Panc1 (cell line): Measurements from ENCODE around the gene METTL21C. TPM values are rescaled to one million over a fixed set of nuclear protein-coding genes. Genes with fewer than 3 reads are reported as not detected.

Source experiments
- ATAC-seq: fragments of 200-7000 bp; cut with Tn5 transposase; 2 replicates; pipeline ENCODE4 v1.9.1; 2020; ENCODE audit warnings: mild to moderate bottlenecking, moderate library complexity
- BruUV-seq: library from RNA; stranded (reverse); fragments of 400-500 nt; replicated peaks from 2 replicates; lab custom pipeline; 2021; lab: Mats Ljungman, UMichigan
- CTCF ChIA-PET: fragments of 300-600 bp; sonication (Branson Sonifier 250); formaldehyde crosslinking; loops from one replicate; lab custom pipeline; 2022; ENCODE audit warnings: antibody characterized with exemption; lab: Charles Lee
- POLR2A ChIA-PET: fragments of 300-600 bp; sonication (Branson Sonifier 250); formaldehyde crosslinking; loops from one replicate; lab custom pipeline; 2022; ENCODE audit warnings: antibody characterized with exemption; lab: Charles Lee
- DNase-seq: peaks from one replicate; pipeline ENCODE4 v3.0.0-alpha.2; 2010; ENCODE audit warnings: low read depth, low spot score
- H3K27ac ChIP-seq: 2 replicates; pipeline ENCODE4 v1.5.1; 2011; ENCODE audit warnings: mild to moderate bottlenecking, low read length, inconsistent platforms
- H3K27me3 ChIP-seq: fragments of 200-500 bp; sonication (Bioruptor generic); 2 replicates; pipeline ENCODE4 v1.6.0; 2014; ENCODE audit warnings: low read length, inconsistent platforms; ENCODE audit not compliant: control insufficient read depth, insufficient read depth
- H3K36me3 ChIP-seq: fragments of 200-500 bp; sonication (Bioruptor generic); 2 replicates; pipeline ENCODE4 v1.5.1; 2014; ENCODE audit warnings: inconsistent platforms, mild to moderate bottlenecking, low read length, moderate library complexity; ENCODE audit not compliant: control insufficient read depth, insufficient read depth
- H3K4me1 ChIP-seq: 2 replicates; pipeline ENCODE4 v1.5.1; 2011; ENCODE audit warnings: inconsistent platforms, mild to moderate bottlenecking, low read length, moderate library complexity; ENCODE audit not compliant: control insufficient read depth, insufficient read depth
- H3K4me3 ChIP-seq, 2 experiments: 2 replicates each; pipeline ENCODE4 v1.5.1; 2011 to 2012; ENCODE audit warnings: low read depth in 2 of 2, low read length in 2 of 2, mild to moderate bottlenecking in 2 of 2, inconsistent platforms in 1 of 2, moderate library complexity in 1 of 2
- H3K9me3 ChIP-seq: fragments of 200-500 bp; sonication (Bioruptor generic); 2 replicates; pipeline ENCODE4 v1.5.1; 2014; ENCODE audit warnings: low read depth, mild to moderate bottlenecking, inconsistent platforms, low read length, moderate library complexity; ENCODE audit not compliant: control insufficient read depth, insufficient read depth
- POLR2AphosphoS5 ChIP-seq: IDR thresholded peaks from 2 replicates; pipeline ENCODE4 v1.6.1; 2012; ENCODE audit warnings: mild to moderate bottlenecking, low read depth, low read length, moderate library complexity
- SIN3A ChIP-seq: IDR thresholded peaks from 2 replicates; pipeline ENCODE4 v1.6.1; 2012; ENCODE audit warnings: low read depth, mild to moderate bottlenecking, low read length, moderate library complexity, borderline replicate concordance; ENCODE audit not compliant: insufficient read depth
- TCF7L2 ChIP-seq: IDR thresholded peaks from 2 replicates; pipeline ENCODE4 v1.6.1; 2011; ENCODE audit warnings: mild to moderate bottlenecking, low read depth, low read length, inconsistent platforms
- in situ Hi-C: cut with HindIII; loops from 2 replicates; pipeline ENCODE4 v1.10.0; 2016; ENCODE audit warnings: low sequenced_read_pairs, low pct_unique_long_range_greater_than_20kb
- intact Hi-C: fragments of 100-400 bp; cut with micrococcal nuclease; formaldehyde crosslinking; loops from one replicate; pipeline ENCODE4 v1.10.0; 2022; ENCODE audit not compliant: unreplicated experiment
- total RNA-seq: library from RNA; stranded (reverse); gene quantifications from one replicate; pipeline ENCODE4 v1.2.1, GENCODE V29; 2021; ENCODE audit not compliant: unreplicated experiment
- TF ChIP-seq, protein P1 (sequence below): fragments of 450-650 bp; IDR thresholded peaks from 2 replicates; pipeline ENCODE4 v1.5.1; 2017; ENCODE audit warnings: mild to moderate bottlenecking
- TF ChIP-seq, protein P2 (sequence below), 2 experiments: IDR thresholded peaks; 2 replicates each; pipeline ENCODE4 v1.6.1; 2011 to 2012; ENCODE audit warnings: low read depth in 2 of 2, control low read depth in 1 of 2, low read length in 1 of 2, mild to moderate bottlenecking in 1 of 2, moderate library complexity in 1 of 2; ENCODE audit not compliant: insufficient read depth in 1 of 2

The METTL21C gene
- total RNA-seq, 1 experiment from 2014 or later: not detected

DNA sequence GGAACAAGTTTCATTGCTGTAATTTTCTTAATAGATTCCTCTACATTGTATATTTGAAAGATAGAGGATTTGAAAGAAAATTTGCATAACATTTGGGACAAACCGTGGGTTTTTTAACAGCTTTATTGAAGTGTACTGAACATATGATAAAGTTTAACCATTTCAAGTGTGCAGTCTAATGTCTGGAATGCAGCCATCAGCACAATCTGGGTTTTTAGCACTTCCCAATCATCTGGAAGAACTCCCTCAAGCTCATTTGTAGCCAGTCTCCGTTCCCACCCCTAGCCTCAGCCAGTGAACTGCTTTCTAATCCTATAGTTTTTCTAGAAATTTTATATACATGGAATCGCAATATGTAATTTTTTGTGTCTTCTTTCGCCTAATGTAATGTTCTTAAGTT lies 12.6 kb downstream of the METTL21C start:
- ATAC-seq: no peak
- Histone ChIP-seq H3K27ac (no peak overlapping the region), H3K27me3 (no peaks in the 10 kb centered on the region), H3K36me3 (no peaks in the 10 kb centered on the region; the same call in 1 of the 2 replicates), H3K4me3 (no peak overlapping the region), H3K9me3 (no peaks in the 10 kb centered on the region), H3K4me1 (no peaks in the 10 kb centered on the region)
- CTCF ChIA-PET: no interaction called here
- no peak for DNase-seq
- in situ Hi-C loops: no loop called here
- intact Hi-C loops: no loop called here
- TF ChIP-seq, protein P1, sequence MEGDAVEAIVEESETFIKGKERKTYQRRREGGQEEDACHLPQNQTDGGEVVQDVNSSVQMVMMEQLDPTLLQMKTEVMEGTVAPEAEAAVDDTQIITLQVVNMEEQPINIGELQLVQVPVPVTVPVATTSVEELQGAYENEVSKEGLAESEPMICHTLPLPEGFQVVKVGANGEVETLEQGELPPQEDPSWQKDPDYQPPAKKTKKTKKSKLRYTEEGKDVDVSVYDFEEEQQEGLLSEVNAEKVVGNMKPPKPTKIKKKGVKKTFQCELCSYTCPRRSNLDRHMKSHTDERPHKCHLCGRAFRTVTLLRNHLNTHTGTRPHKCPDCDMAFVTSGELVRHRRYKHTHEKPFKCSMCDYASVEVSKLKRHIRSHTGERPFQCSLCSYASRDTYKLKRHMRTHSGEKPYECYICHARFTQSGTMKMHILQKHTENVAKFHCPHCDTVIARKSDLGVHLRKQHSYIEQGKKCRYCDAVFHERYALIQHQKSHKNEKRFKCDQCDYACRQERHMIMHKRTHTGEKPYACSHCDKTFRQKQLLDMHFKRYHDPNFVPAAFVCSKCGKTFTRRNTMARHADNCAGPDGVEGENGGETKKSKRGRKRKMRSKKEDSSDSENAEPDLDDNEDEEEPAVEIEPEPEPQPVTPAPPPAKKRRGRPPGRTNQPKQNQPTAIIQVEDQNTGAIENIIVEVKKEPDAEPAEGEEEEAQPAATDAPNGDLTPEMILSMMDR: no peak
- TF ChIP-seq SIN3A (no peak), POLR2AphosphoS5 (no peak), TCF7L2 (no peak)
- TF ChIP-seq, protein P2, sequence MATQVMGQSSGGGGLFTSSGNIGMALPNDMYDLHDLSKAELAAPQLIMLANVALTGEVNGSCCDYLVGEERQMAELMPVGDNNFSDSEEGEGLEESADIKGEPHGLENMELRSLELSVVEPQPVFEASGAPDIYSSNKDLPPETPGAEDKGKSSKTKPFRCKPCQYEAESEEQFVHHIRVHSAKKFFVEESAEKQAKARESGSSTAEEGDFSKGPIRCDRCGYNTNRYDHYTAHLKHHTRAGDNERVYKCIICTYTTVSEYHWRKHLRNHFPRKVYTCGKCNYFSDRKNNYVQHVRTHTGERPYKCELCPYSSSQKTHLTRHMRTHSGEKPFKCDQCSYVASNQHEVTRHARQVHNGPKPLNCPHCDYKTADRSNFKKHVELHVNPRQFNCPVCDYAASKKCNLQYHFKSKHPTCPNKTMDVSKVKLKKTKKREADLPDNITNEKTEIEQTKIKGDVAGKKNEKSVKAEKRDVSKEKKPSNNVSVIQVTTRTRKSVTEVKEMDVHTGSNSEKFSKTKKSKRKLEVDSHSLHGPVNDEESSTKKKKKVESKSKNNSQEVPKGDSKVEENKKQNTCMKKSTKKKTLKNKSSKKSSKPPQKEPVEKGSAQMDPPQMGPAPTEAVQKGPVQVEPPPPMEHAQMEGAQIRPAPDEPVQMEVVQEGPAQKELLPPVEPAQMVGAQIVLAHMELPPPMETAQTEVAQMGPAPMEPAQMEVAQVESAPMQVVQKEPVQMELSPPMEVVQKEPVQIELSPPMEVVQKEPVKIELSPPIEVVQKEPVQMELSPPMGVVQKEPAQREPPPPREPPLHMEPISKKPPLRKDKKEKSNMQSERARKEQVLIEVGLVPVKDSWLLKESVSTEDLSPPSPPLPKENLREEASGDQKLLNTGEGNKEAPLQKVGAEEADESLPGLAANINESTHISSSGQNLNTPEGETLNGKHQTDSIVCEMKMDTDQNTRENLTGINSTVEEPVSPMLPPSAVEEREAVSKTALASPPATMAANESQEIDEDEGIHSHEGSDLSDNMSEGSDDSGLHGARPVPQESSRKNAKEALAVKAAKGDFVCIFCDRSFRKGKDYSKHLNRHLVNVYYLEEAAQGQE (IDR thresholded peaks at IDR 0.05; ENCODE audit: insufficient read depth in 1 of 2, low read depth in 2 of 2, low read length in 1 of 2): no peak
- no TSS peak for BruUV-seq
- POLR2A ChIA-PET: no interaction called here

DNA sequence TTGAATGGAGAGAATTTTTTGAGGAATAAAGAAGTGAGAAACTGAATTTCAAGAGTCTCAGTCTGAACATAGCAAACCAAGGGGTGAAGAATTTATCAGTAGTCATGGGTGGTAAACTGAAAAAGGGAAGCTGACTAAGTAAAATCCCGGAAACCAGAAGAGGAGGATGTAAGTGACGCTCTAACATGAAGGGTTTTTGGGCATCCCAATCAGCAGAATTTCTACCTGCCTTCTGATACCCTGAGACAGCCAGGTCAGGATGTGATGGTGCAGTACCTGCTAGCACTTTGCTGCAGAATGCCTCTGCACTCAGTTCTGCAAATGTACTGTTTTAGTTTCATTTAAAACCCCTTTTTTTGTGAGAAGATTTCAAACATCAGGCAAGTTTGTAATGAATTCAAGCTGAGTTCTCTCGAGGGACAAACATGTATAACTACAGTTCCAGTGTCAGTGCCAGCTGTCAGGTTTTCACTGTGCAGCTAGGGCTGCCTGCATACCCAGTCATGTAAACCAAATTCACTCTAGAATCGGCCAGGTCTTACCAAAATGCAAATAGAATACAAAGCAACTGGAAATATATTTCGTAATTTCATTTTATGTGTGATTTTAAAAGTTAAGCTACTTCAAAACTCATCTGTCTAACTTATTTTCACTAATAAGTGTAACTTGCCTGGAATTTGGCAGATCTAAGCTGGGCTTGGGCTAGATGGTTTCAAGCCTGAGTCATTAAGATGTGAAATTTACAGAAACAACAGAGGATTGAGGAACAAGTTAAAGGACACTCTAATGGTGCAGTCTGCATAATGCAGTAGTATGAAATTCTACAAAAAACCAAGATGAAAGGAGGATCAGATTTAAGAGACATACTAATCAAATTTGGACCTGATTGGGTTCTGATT lies 13.8 kb downstream of the METTL21C start:
- H3K27ac ChIP-seq: no peak overlapping the region
- H3K36me3 ChIP-seq: no peaks in the 10 kb centered on the region; the same call in 1 of the 2 replicates
- no TSS peak for BruUV-seq
- ATAC-seq (no peak), DNase-seq (no peak)
- H3K9me3 ChIP-seq: no peaks in the 10 kb centered on the region
- in situ Hi-C loops: no loop called here
- no peaks in the 10 kb centered on the region for H3K4me1 ChIP-seq
- no peaks in the 10 kb centered on the region for H3K27me3 ChIP-seq
- no peak overlapping the region for H3K4me3 ChIP-seq
- POLR2A ChIA-PET: no interaction called here
- CTCF ChIA-PET: no interaction called here
- intact Hi-C loops: no loop called here
- TF ChIP-seq, protein P2 (IDR thresholded peaks at IDR 0.05; ENCODE audit: insufficient read depth in 1 of 2, low read depth in 2 of 2, low read length in 1 of 2): no peak
- TF ChIP-seq, protein P1: no peak
- TF ChIP-seq POLR2AphosphoS5: no peak
- no peak for TF ChIP-seq TCF7L2
- no peak for TF ChIP-seq SIN3A
